HG03139 (cell line): Measurements from ENCODE around the gene NAGS.
"Not testable (repeated sequence)": the region's sequence is repeated elsewhere in the genome, so short reads cannot be mapped to it uniquely, and the experiment has no call there.

Experiments used
- ATAC-seq: cut with Tn5 transposase; IDR thresholded peaks from one replicate; pipeline ENCODE4 v1.9.1; 2021; ENCODE audit not compliant: unreplicated experiment

Gene NAGS

GRCh38 chr17:44006272-44006597 is 1.8 kb downstream of the NAGS start:
- no peak for ATAC-seq

DNA sequence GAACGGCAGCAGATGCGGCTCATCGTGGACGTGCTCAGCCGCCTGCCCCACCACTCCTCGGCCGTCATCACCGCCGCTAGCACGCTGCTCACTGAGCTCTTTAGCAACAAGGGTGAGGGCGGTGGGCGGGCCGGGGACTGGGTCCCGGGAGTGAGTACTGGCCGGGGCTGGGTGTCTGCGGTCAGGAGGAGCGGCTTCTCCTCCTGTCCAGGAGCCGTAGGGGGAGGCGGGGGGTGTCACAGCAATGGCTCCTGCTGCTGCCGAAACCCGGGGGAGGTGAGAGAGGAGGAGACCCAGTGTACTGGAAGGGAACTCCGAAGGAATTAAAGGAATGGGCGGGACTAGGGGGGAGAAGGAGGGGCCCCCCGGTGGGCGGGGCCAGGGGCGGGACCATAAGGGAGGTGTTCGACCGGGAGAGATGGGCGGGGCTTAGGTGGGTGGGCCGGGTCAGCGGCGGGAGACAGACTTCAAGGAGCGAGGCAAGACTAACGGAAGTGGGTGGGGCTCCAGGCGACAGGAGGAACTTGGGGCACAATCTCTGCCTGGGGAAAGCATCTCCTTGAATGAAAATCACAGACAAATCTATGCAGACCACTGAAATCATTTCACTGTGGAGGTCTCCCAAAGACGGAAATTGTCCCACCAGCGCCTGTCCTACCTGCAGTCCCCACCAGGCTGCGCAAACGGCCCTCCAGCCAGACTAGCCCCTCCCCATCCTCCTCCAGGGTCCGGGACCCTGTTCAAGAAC is 2.4 kb downstream of the NAGS start:
- peak; percentile 70 for ATAC-seq

DNA sequence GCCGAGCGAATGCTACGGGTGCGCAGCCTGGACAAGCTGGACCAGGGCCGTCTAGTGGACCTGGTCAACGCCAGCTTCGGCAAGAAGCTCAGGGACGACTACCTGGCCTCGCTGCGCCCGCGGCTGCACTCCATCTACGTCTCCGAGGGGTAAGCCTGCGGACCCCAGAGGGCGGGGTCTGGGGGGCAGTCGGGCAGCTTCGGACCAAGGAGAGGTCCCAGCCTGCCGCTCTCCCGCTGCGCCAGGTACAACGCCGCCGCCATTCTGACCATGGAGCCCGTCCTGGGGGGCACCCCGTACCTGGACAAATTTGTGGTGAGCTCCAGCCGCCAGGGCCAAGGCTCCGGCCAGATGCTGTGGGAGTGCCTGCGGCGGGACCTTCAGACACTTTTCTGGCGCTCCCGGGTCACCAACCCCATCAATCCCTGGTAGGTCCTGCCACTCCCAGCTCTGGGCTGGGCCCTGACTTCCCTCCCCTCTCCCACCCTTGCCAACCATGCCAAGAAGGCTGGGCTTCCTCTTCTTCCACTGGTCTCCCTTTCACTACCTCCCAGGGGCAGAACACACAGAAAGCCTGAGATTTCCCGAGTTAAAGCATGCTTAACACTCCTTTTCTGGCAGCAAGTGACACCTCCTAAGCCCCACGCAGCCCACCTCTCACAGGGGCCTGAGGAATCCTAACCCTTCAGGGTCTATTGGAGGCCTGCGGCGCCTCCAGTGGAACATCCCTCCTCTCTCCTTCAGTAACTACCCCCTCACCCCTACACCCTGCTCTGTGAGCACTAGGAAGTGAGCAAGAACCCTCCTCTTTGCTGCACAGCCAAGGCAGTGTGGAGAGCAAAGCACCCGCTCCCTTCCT is 3.2 kb downstream of the NAGS start:
- no peak for ATAC-seq

DNA sequence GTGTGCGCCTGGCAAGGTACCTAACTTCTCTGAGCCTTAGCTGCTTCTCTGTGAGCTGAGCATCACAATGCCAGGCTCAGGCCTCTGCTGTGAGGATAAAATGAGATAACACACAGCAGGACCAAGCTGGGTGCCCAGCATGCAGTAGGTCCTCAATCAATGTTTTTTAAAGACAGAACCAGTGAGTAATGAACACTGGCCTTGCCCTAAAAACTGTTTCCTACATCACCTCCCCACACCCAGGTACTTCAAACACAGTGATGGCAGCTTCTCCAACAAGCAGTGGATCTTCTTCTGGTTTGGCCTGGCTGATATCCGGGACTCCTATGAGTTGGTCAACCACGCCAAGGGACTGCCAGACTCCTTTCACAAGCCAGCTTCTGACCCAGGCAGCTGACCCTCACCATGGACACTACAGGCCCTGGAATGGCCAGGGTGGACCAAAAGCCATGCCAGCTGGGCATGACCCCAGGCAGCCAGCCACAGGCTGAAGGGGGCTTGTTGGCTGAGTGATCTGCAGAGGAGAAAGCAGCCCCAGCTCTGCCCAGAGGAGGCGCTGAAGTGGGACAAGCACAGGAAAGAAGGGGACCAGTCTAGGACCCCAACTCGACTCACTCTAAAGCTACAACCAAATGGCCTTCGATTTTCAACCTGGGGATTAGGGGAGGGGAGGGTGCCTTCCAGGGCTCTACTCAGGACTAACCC is 3.9 kb downstream of the NAGS start:
- no peak for ATAC-seq

DNA sequence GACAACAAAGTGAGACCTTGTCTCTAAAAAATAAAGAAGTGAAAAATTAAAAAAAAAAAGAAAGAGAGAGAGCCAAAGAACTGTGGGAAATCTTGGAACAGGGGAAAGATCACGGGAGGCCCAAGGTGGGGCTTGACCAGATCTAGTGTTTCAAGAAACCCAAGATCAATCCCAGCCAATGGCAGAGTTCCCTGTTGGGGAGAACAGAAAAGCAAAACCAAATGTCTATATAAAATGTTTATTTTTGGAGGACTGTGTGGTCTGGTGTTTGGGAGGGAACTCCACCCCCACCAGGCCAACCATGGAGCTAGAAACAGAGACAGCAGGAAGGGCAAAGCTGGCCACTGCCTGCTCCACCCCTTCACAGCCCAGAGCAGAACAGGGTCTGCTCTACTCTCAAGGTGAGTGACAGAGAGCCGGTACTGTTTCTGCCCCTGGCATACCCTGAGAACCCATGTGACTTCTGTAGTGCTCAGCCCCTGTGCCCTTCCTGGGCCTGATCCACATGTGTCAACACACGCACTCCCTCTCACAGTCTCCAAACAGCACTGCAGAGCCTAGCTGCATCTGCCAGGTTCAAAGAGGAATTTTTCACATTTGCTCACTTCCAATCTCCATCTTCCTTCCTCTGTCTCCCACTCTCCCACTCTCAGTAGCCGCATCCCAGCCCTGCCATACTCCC is 6.7 kb downstream of the NAGS start:
- no peak for ATAC-seq

GRCh38 chr17:44011876-44012275 is 7.5 kb downstream of the NAGS start:
- ATAC-seq = no peak

- no peak for ATAC-seq
Measured at GRCh38 chr17:44012391-44012790, 8.0 kb downstream of the NAGS start.

GRCh38 chr17:44012874-44013273 is 8.5 kb downstream of the NAGS start:
- no peak for ATAC-seq

DNA sequence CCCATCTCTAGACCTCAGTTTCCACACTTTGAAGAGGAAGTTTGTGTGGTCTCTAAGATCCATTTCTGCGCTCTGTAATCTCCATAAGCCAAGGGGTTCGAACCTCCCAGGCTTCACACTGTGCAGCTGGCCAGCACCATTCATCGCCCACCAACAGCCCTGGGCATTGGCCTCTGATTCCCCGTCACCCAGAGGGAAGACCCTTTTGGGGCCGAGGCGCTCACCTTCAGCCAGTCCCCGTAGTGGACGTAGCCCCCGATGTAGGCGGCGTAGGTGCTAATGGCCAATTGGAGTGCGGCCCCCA is 9.7 kb downstream of the NAGS start:
- ATAC-seq = no peak

DNA sequence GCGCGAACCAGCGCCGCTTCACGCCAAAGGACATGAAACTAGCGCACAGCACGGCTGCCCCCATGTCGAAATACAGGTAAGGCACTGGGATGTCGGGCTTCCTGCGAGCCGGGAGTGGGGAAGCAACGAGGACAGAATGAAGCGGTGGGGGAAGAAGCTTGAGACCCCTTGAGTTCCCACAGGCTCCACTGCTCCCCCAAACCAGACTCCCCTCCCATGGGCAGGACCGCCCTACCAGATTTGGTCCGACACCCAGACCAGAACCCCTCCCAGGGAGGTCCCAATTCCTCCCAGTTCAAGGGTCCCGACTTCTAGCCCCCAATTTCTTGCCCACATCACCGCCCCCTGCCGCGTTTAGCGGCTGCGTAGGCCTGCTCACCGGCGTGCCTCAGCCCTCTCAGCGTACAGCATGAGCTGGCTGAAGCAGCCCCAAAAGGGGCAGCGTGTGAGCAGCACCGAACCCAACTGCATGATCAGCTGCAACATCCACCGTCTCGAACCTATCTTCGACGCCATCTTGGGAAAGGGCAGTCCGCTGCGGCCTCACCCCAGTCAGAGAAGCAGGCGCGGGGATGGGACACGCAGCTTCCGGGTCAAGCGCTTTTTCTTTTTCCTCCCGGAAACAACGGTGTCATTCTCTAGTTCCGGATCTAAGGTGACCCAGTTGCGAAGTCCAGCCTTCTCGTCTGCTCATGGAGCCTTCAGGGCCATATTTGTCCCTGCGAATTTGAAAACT is 10.2 kb downstream of the NAGS start, which contains the start of gene TMEM101:
Gene TMEM101, minus strand, starts transcription at position 527 of the 736 bp plus-strand sequence. Its CDS starts 11 bp downstream, at position 516.
- peak; percentile 74 for ATAC-seq

DNA sequence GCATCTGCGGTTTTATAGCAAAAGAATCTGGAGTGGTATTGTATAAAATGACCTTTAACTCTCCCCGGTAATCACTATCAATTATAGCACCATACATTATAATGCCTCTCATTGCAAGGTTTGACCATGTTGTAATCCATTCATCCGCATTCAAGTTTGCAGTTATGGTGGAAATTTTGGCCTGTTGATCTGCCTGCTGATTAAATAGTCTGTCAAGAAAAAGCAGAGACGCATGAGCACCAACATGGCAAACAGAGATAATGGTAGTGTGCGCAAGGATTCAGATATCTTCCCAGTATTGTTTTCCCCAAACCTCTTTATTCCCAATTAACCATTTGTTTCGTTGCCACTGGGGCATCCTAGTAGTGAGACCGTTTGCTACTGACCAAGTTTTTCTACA is 16.8 kb downstream of the NAGS start:
- ATAC-seq = not testable (repeated sequence)

GRCh38 chr17:44022246-44022645 is 17.8 kb downstream of the NAGS start:
- ATAC-seq = no peak

- no peak for ATAC-seq
Measured at GRCh38 chr17:44023545-44024270, 19.3 kb downstream of the NAGS start.

GRCh38 chr17:44024271-44024663 is 19.8 kb downstream of the NAGS start:
- ATAC-seq = no peak

DNA sequence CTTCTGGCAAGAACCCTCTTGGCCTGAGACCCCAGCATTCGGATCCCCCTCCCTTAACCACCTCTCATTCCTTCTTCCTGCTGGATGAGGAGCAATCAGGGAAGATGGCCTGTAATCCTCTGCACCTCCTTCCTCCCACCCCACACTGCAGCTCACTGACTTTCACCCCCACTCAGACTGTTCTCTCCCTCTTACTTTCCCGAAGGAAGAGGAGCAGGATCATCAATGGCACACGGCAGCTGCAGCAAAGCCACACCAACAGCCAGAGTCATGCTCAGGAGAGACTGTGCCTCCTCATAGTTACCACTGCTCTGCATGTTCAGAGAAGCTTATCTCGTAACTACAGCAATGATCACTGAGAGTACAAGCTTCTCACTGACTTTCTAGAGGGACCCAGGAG is 20.4 kb downstream of the NAGS start:
- no peak for ATAC-seq

- no peak for ATAC-seq
Measured at GRCh38 chr17:44029736-44030135, 25.3 kb downstream of the NAGS start.

DNA sequence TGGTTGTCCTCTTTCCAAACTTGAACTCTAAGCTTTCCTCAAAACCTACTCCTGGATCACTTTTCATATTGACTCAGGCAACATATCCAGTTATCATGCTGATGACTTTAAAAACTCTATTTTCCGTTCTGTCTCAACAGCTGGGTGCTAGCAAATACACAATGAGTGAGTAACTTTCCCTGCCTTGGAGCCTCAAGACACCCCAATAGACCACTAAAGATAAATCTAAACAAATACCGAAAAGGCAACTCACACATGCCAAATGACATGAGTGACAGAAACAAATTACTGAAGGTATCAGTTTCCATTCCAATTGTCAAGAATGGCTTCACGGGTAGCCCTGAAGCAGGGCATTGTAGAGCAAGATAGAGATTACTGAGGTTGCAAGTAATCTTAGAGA is 26.1 kb downstream of the NAGS start:
- ATAC-seq = no peak

- no peak for ATAC-seq
Measured at GRCh38 chr17:44033861-44034408, 29.5 kb downstream of the NAGS start.

GRCh38 chr17:44034688-44035087 is 30.3 kb downstream of the NAGS start:
- ATAC-seq = not testable (repeated sequence)

GRCh38 chr17:44037471-44037870 is 33.0 kb downstream of the NAGS start:
- no peak for ATAC-seq
